Dendritic cell treated with granulocyte-macrophage colony-stimulating factor and Interleukin-4, amounts not matched to agents 40 ng/mL and 50 ng/mL, for 4 days (primary cell): ENCODE results near the gene HPSE2.
"Not testable (repeated sequence)": the region's sequence is repeated elsewhere in the genome, so short reads cannot be mapped to it uniquely, and the experiment has no call there.

ENCODE experiments used
- H3K27ac Mint-ChIP-seq: one replicate; pipeline ENCODE4 v1.8.0; 2022; ENCODE audit warnings: mild to moderate bottlenecking, mixed read lengths
- H3K27me3 Mint-ChIP-seq: one replicate; pipeline ENCODE4 v1.8.0; 2022; ENCODE audit warnings: mild to moderate bottlenecking, mixed read lengths
- H3K36me3 Mint-ChIP-seq: one replicate; pipeline ENCODE4 v1.8.0; 2022; ENCODE audit warnings: low read depth, mixed read lengths
- H3K4me1 Mint-ChIP-seq: one replicate; pipeline ENCODE4 v1.8.0; 2022; ENCODE audit warnings: low read depth, mixed read lengths
- H3K4me3 Mint-ChIP-seq: one replicate; pipeline ENCODE4 v1.8.0; 2022; ENCODE audit warnings: mild to moderate bottlenecking, moderate library complexity, mixed read lengths
- H3K9me3 Mint-ChIP-seq: one replicate; pipeline ENCODE4 v1.8.0; 2022; ENCODE audit warnings: mixed read lengths
- intact Hi-C: fragments of 100-400 bp; cut with micrococcal nuclease; formaldehyde crosslinking; loops from one replicate; pipeline ENCODE4 v1.15.0; 2022

The HPSE2 gene

GRCh38 chr10:99232360-99232999, 3.2 kb downstream of the HPSE2 start:
- H3K36me3 Mint-ChIP-seq = no peaks in the 10 kb centered on the region

GRCh38 chr10:99224766-99225165, 10.9 kb downstream of the HPSE2 start:
- no peak overlapping the region for H3K4me3 Mint-ChIP-seq
- H3K27me3 Mint-ChIP-seq = peaks cover 51% of the 10 kb centered on the region
- H3K9me3 Mint-ChIP-seq = no peaks in the 10 kb centered on the region
- H3K4me1 Mint-ChIP-seq = no peaks in the 10 kb centered on the region
- H3K36me3 Mint-ChIP-seq = no peaks in the 10 kb centered on the region
- intact Hi-C loops = no loop called here
- no peak overlapping the region for H3K27ac Mint-ChIP-seq

More at GRCh38 chr10:99232360-99232999, 3.2 kb downstream of the HPSE2 start:
- H3K4me1 Mint-ChIP-seq = peaks cover 52% of the 10 kb centered on the region
- no peaks in the 10 kb centered on the region for H3K9me3 Mint-ChIP-seq
- H3K27ac Mint-ChIP-seq = no peak overlapping the region
- peaks cover 95% of the 10 kb centered on the region for H3K27me3 Mint-ChIP-seq
- intact Hi-C loops = loop anchor here (5.0 kb wide), 1 partner anchor 345 kb away; no protein-coding TSS in a partner anchor
- peak overlapping the region; percentile 61 for H3K4me3 Mint-ChIP-seq

- Mint-ChIP-seq H3K4me3 (no peak overlapping the region), H3K4me1 (no peaks in the 10 kb centered on the region), H3K27me3 (peaks cover 3% of the 10 kb centered on the region), H3K27ac (no peak overlapping the region), H3K9me3 (no peaks in the 10 kb centered on the region), H3K36me3 (no peaks in the 10 kb centered on the region)
- intact Hi-C loops = no loop called here
Observed at GRCh38 chr10:99207340-99207739, 28.3 kb downstream of the HPSE2 start.

GRCh38 chr10:99203310-99203709, 32.3 kb downstream of the HPSE2 start:
- Mint-ChIP-seq H3K9me3 (no peaks in the 10 kb centered on the region), H3K4me3 (no peak overlapping the region), H3K4me1 (no peaks in the 10 kb centered on the region), H3K36me3 (no peaks in the 10 kb centered on the region), H3K27ac (no peak overlapping the region), H3K27me3 (peaks cover 1% of the 10 kb centered on the region)
- intact Hi-C loops = no loop called here

- H3K9me3 Mint-ChIP-seq = no peaks in the 10 kb centered on the region
- H3K4me3 Mint-ChIP-seq = no peak overlapping the region
- H3K27me3 Mint-ChIP-seq = no peaks in the 10 kb centered on the region
- intact Hi-C loops = loop anchor here (2.0 to 10.0 kb wide), 2 partner anchors 378 to 706 kb away; no protein-coding TSS in a partner anchor
- no peak overlapping the region for H3K27ac Mint-ChIP-seq
- no peaks in the 10 kb centered on the region for H3K36me3 Mint-ChIP-seq
- H3K4me1 Mint-ChIP-seq = no peaks in the 10 kb centered on the region
Observed at GRCh38 chr10:99172950-99173349, 62.7 kb downstream of the HPSE2 start.

GRCh38 chr10:99172128-99172738, 63.4 kb downstream of the HPSE2 start:
- H3K36me3 Mint-ChIP-seq = no peaks in the 10 kb centered on the region
- intact Hi-C loops = loop anchor here (2.0 to 10.0 kb wide), 2 partner anchors 377 to 705 kb away; no protein-coding TSS in a partner anchor
- H3K4me1 Mint-ChIP-seq = no peaks in the 10 kb centered on the region
- H3K27me3 Mint-ChIP-seq = no peaks in the 10 kb centered on the region
- no peak overlapping the region for H3K27ac Mint-ChIP-seq
- no peaks in the 10 kb centered on the region for H3K9me3 Mint-ChIP-seq
- no peak overlapping the region for H3K4me3 Mint-ChIP-seq

- H3K36me3 Mint-ChIP-seq = no peaks in the 10 kb centered on the region
- no peak overlapping the region for H3K4me3 Mint-ChIP-seq
- intact Hi-C loops = loop anchor here (10.0 kb wide), 1 partner anchor 375 kb away; no protein-coding TSS in a partner anchor
- H3K27ac Mint-ChIP-seq = no peak overlapping the region
- no peaks in the 10 kb centered on the region for H3K27me3 Mint-ChIP-seq
- no peaks in the 10 kb centered on the region for H3K4me1 Mint-ChIP-seq
- H3K9me3 Mint-ChIP-seq = no peaks in the 10 kb centered on the region
Observed at GRCh38 chr10:99170116-99170675, 65.5 kb downstream of the HPSE2 start.

GRCh38 chr10:99161165-99161564, 74.5 kb downstream of the HPSE2 start:
- Mint-ChIP-seq H3K4me3 (no peak overlapping the region), H3K4me1 (no peaks in the 10 kb centered on the region), H3K36me3 (no peaks in the 10 kb centered on the region), H3K27ac (no peak overlapping the region), H3K27me3 (no peaks in the 10 kb centered on the region), H3K9me3 (no peaks in the 10 kb centered on the region)
- intact Hi-C loops = no loop called here

GRCh38 chr10:99143651-99144050, 92.0 kb downstream of the HPSE2 start:
- Mint-ChIP-seq H3K4me3 (no peak overlapping the region), H3K27me3 (no peaks in the 10 kb centered on the region), H3K27ac (no peak overlapping the region), H3K4me1 (no peaks in the 10 kb centered on the region), H3K9me3 (no peaks in the 10 kb centered on the region), H3K36me3 (no peaks in the 10 kb centered on the region)
- intact Hi-C loops = no loop called here

- intact Hi-C loops = no loop called here
- no peaks in the 10 kb centered on the region for H3K4me1 Mint-ChIP-seq
Observed at GRCh38 chr10:99143011-99143410, 92.6 kb downstream of the HPSE2 start.

GRCh38 chr10:99132897-99133296, 102.8 kb downstream of the HPSE2 start:
- intact Hi-C loops, H3K27ac Mint-ChIP-seq: not testable (repeated sequence)

More at GRCh38 chr10:99143011-99143410, 92.6 kb downstream of the HPSE2 start:
- Mint-ChIP-seq H3K36me3 (no peaks in the 10 kb centered on the region), H3K27ac (no peak overlapping the region), H3K9me3 (no peaks in the 10 kb centered on the region), H3K27me3 (no peaks in the 10 kb centered on the region), H3K4me3 (no peak overlapping the region)

GRCh38 chr10:99125879-99126278, 109.8 kb downstream of the HPSE2 start:
- Mint-ChIP-seq H3K36me3 (no peaks in the 10 kb centered on the region), H3K27ac (no peak overlapping the region), H3K27me3 (no peaks in the 10 kb centered on the region), H3K4me1 (no peaks in the 10 kb centered on the region), H3K4me3 (no peak overlapping the region), H3K9me3 (peaks cover 29% of the 10 kb centered on the region)
- intact Hi-C loops = no loop called here

More at GRCh38 chr10:99132897-99133296, 102.8 kb downstream of the HPSE2 start:
- H3K4me1 Mint-ChIP-seq, H3K27me3 Mint-ChIP-seq, H3K9me3 Mint-ChIP-seq, H3K4me3 Mint-ChIP-seq, H3K36me3 Mint-ChIP-seq: not testable (repeated sequence)

GRCh38 chr10:99124376-99124775, 111.3 kb downstream of the HPSE2 start:
- Mint-ChIP-seq H3K4me1 (no peaks in the 10 kb centered on the region), H3K36me3 (no peaks in the 10 kb centered on the region), H3K9me3 (peaks cover 29% of the 10 kb centered on the region), H3K27me3 (no peaks in the 10 kb centered on the region), H3K4me3 (no peak overlapping the region), H3K27ac (no peak overlapping the region)
- intact Hi-C loops = no loop called here

- H3K36me3 Mint-ChIP-seq = no peaks in the 10 kb centered on the region
- H3K9me3 Mint-ChIP-seq = peaks cover 29% of the 10 kb centered on the region
- intact Hi-C loops = no loop called here
- no peak overlapping the region for H3K27ac Mint-ChIP-seq
- no peaks in the 10 kb centered on the region for H3K4me1 Mint-ChIP-seq
- H3K4me3 Mint-ChIP-seq = no peak overlapping the region
- H3K27me3 Mint-ChIP-seq = no peaks in the 10 kb centered on the region
Observed at GRCh38 chr10:99123851-99124250, 111.8 kb downstream of the HPSE2 start.
